Naive thymus-derived CD4-positive, alpha-beta T cell (primary cell): ENCODE results near the gene B9D1. TPM values are rescaled to one million over a fixed set of nuclear protein-coding genes. Genes with fewer than 3 reads are reported as not detected.
A peak's percentile ranks its signal among the peaks of the same experiment; 100 is the strongest.

Experiments
- ATAC-seq: fragments of 150-1000 bp; cut with Tn5 transposase; 2 replicates; pipeline ENCODE4 v1.10.0; 2021; ENCODE audit warnings: mild to moderate bottlenecking, moderate library complexity
- CTCF ChIA-PET: fragments of 350-600 bp; sonication (Branson Sonifier 250); formaldehyde crosslinking; loops from one replicate; lab custom pipeline; 2021; ENCODE audit warnings: antibody characterized with exemption; lab: Charles Lee
- POLR2A ChIA-PET: fragments of 350-600 bp; sonication (Branson Sonifier 250); formaldehyde crosslinking; loops from one replicate; lab custom pipeline; 2021; ENCODE audit warnings: antibody characterized with exemption, inconsistent platforms; lab: Charles Lee
- DNase-seq, 9 donors: peaks; one replicate each; pipeline versions ENCODE4 v3.0.0 to v3.0.0-alpha.2; 2020 to 2022; ENCODE audit warnings: mixed read lengths in 1 of 9
- H3K27ac ChIP-seq: one replicate; pipeline ENCODE4 v1.7.0; 2013; ENCODE audit warnings: mild to moderate bottlenecking, low read depth, low read length, moderate library complexity
- H3K27me3 ChIP-seq, 2 donors: one replicate each; pipeline ENCODE4 v1.7.0; 2013; ENCODE audit warnings: low read length in 2 of 2, mild to moderate bottlenecking in 2 of 2, moderate library complexity in 2 of 2; ENCODE audit not compliant: control insufficient read depth in 2 of 2, insufficient read depth in 2 of 2
- H3K36me3 ChIP-seq, 3 experiments: 1 replicate in 2 of 3; 2 replicates in 1 of 3; pipeline ENCODE4 v1.7.0; 2013; ENCODE audit warnings: low read length in 3 of 3, mild to moderate bottlenecking in 3 of 3, moderate library complexity in 1 of 3; ENCODE audit not compliant: insufficient read depth in 3 of 3, control insufficient read depth in 2 of 3
- H3K4me1 ChIP-seq, 2 donors: one replicate each; pipeline ENCODE4 v1.7.0; 2013; ENCODE audit warnings: low read length in 2 of 2, mild to moderate bottlenecking in 2 of 2, moderate library complexity in 1 of 2; ENCODE audit not compliant: control insufficient read depth in 2 of 2, insufficient read depth in 2 of 2
- H3K4me3 ChIP-seq: 2 replicates; pipeline ENCODE4 v1.7.0; 2013; ENCODE audit warnings: mild to moderate bottlenecking, low read length
- H3K9me3 ChIP-seq, 3 experiments: 1 replicate in 2 of 3; 2 replicates in 1 of 3; pipeline ENCODE4 v1.7.0; 2013; ENCODE audit warnings: low read length in 3 of 3; ENCODE audit not compliant: control insufficient read depth in 2 of 3
- H3K27ac Mint-ChIP-seq, 9 donors: one replicate each; pipeline ENCODE4 v1.8.0; 2020 to 2022; ENCODE audit warnings: mixed read lengths in 9 of 9, mild to moderate bottlenecking in 8 of 9, moderate library complexity in 5 of 9, inconsistent platforms in 2 of 9
- H3K27me3 Mint-ChIP-seq, 5 donors: one replicate each; pipeline ENCODE4 v1.8.0; 2021 to 2022; ENCODE audit warnings: mixed read lengths in 5 of 5, mild to moderate bottlenecking in 1 of 5
- H3K36me3 Mint-ChIP-seq, 5 donors: one replicate each; pipeline ENCODE4 v1.8.0; 2020 to 2022; ENCODE audit warnings: mixed read lengths in 5 of 5, mild to moderate bottlenecking in 3 of 5, inconsistent platforms in 1 of 5
- H3K4me1 Mint-ChIP-seq, 7 donors: one replicate each; pipeline ENCODE4 v1.8.0; 2020 to 2022; ENCODE audit warnings: mixed read lengths in 7 of 7, mild to moderate bottlenecking in 3 of 7, inconsistent platforms in 1 of 7
- H3K4me3 Mint-ChIP-seq, 10 donors: one replicate each; pipeline ENCODE4 v1.8.0; 2020 to 2022; ENCODE audit warnings: mild to moderate bottlenecking in 10 of 10, mixed read lengths in 10 of 10, moderate library complexity in 6 of 10, inconsistent platforms in 2 of 10
- H3K9me3 Mint-ChIP-seq, 11 donors: one replicate each; pipeline ENCODE4 v1.8.0; 2020 to 2022; ENCODE audit warnings: mixed read lengths in 11 of 11, mild to moderate bottlenecking in 4 of 11, inconsistent platforms in 1 of 11, moderate library complexity in 1 of 11
- intact Hi-C, 2 donors: fragments of 100-400 bp; cut with micrococcal nuclease; formaldehyde crosslinking; loops; one replicate each; pipeline ENCODE4 v1.15.1; 2023
- polyA plus RNA-seq, 2 donors: library from polyadenylated mRNA; unstranded; fragments of 300-500 nt; fragmentation: Illumina TruSeq; gene quantifications; one replicate each; pipeline ENCODE4 v1.2.3, GENCODE V29; 2021
- total RNA-seq, 6 experiments: library from RNA in 5 of 6; stranded (reverse) in 5 of 6; gene quantifications; 1 replicate in 5 of 6; 2 replicates in 1 of 6; pipeline ENCODE4 v1.2.3 and lab custom pipeline; 2021 to 2026

Gene B9D1
- total and polyA plus RNA-seq, 7 experiments from 2014 or later = 0.58 to 5.0 (median 2.1) TPM; not detected in 1

DNA sequence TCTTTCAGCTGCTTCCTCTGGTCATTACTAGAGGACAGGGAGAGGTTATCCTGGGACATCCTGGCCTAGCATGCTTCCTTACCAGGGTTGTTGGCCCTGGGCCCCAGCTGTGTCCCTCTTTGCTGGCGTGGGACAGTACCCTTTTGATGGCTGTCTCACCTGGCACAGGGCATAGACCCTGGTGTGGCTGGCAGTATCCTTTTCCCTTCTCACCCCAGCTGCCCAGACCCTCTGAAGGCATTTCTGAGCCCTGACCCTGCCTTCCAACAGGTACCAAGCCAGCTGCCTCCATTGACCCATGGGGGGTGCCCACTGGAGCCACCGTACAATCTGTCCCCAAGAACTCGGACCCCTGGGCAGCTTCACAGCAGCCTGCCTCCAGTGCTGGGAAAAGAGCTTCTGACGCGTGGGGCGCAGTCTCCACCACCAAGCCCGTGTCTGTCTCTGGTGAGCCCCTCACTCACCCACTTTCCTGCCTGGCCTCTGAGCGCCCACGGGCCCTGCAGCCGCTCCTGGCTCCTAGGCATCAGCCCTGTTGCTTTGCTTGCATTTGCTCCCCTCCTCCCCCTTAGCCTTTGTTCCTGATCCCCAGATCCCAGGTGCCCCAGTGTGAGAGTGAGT is 34.0 kb downstream of the B9D1 start:
- intact Hi-C loops = no loop called here
- no peak overlapping the region for H3K27ac ChIP-seq
- no peak for DNase-seq
- no peaks in the 10 kb centered on the region for H3K4me1 ChIP-seq
- POLR2A ChIA-PET = interaction anchor here (0.6 kb wide), 1 partner anchor 93 kb away, joined by 3 read pairs; no protein-coding TSS in a partner anchor
- Mint-ChIP-seq H3K9me3 (peaks cover 0 to 20% (median 7%) of the 10 kb centered on the region in 11 donors), H3K27ac (no peak overlapping the region), H3K4me3 (no peak overlapping the region), H3K27me3 (peaks cover 0 to 8% (median 5%) of the 10 kb centered on the region in 5 donors), H3K4me1 (peaks cover 0 to 5% (median 0%) of the 10 kb centered on the region in 7 donors), H3K36me3 (peaks cover 0 to 16% (median 3%) of the 10 kb centered on the region in 5 donors)
- no peak for ATAC-seq
- H3K9me3 ChIP-seq = no peaks in the 10 kb centered on the region
- H3K36me3 ChIP-seq = no peaks in the 10 kb centered on the region
- H3K4me3 ChIP-seq = no peak overlapping the region
- CTCF ChIA-PET = no interaction called here
- H3K27me3 ChIP-seq = no peaks in the 10 kb centered on the region

DNA sequence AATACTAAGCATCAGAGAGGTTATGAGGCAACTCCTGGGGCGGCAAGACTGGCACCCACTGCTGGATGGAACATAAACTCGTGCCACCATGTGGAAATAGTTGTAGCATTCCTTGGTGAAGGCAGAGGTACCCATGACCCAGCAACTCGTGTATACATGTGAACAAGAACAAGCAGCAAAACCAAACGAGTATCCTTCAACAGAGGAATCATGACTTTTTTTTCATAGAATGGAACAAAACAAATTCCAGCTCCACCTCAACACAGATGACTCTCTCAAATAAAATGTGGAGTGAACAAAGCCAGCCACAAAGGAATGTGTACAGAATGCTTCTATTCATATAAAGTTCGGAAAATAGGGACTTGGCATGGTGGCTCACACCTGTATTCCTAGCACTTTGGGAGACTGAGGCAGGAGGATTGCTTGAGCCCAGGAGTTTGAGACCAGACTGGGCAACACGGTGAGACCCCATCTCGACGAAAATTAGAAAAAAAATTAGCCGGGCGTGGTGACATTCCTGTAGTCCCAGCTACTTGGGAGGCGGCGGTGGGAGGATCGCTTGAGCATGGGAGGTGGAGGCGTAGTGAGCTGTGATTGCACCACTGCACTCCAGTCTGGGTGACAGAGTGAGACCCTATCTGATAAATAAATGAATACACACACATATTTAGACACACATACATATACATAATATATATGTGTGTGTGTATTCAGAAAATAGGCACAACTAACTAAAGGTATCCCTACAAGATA is 35.3 kb downstream of the B9D1 start:
- no peak for ATAC-seq

GRCh38 chr17:19325542-19325941 is 37.0 kb downstream of the B9D1 start:
- CTCF ChIA-PET = no interaction called here
- ATAC-seq (no peak), DNase-seq (no peak)
- no peaks in the 10 kb centered on the region for H3K4me1 Mint-ChIP-seq
- H3K9me3 Mint-ChIP-seq = peaks cover 0 to 20% (median 7%) of the 10 kb centered on the region in 11 donors
- H3K4me3 Mint-ChIP-seq = no peak overlapping the region
- Histone ChIP-seq H3K4me1 (no peaks in the 10 kb centered on the region), H3K4me3 (no peak overlapping the region), H3K9me3 (no peaks in the 10 kb centered on the region), H3K36me3 (no peaks in the 10 kb centered on the region), H3K27me3 (no peaks in the 10 kb centered on the region), H3K27ac (no peak overlapping the region)
- intact Hi-C loops = no loop called here
- H3K36me3 Mint-ChIP-seq = peaks cover 0 to 16% (median 0%) of the 10 kb centered on the region in 5 donors
- H3K27me3 Mint-ChIP-seq = peaks cover 0 to 15% (median 8%) of the 10 kb centered on the region in 5 donors
- POLR2A ChIA-PET = no interaction called here
- no peak overlapping the region for H3K27ac Mint-ChIP-seq

More for the DNA sequence above, 35.3 kb downstream of the B9D1 start:
- H3K4me3 ChIP-seq = no peak overlapping the region
- no peak for DNase-seq
- peaks cover 0 to 20% (median 7%) of the 10 kb centered on the region in 11 donors for H3K9me3 Mint-ChIP-seq
- CTCF ChIA-PET = no interaction called here
- no peaks in the 10 kb centered on the region for H3K36me3 ChIP-seq
- no peaks in the 10 kb centered on the region for H3K4me1 ChIP-seq
- H3K27ac ChIP-seq = no peak overlapping the region
- H3K4me1 Mint-ChIP-seq = no peaks in the 10 kb centered on the region
- no peak overlapping the region for H3K4me3 Mint-ChIP-seq
- H3K27me3 ChIP-seq = no peaks in the 10 kb centered on the region
- H3K27ac Mint-ChIP-seq = peak overlapping the region in 1 of 9 donors; percentile 2
- intact Hi-C loops = no loop called here
- no peaks in the 10 kb centered on the region for H3K9me3 ChIP-seq
- peaks cover 0 to 16% (median 3%) of the 10 kb centered on the region in 5 donors for H3K36me3 Mint-ChIP-seq
- POLR2A ChIA-PET = no interaction called here
- peaks cover 0 to 11% (median 5%) of the 10 kb centered on the region in 5 donors for H3K27me3 Mint-ChIP-seq

GRCh38 chr17:19322861-19323260 is 39.7 kb downstream of the B9D1 start:
- POLR2A ChIA-PET = no interaction called here
- DNase-seq = no peak
- Histone ChIP-seq H3K27ac (no peak overlapping the region), H3K36me3 (no peaks in the 10 kb centered on the region), H3K4me1 (no peaks in the 10 kb centered on the region), H3K9me3 (no peaks in the 10 kb centered on the region), H3K27me3 (no peaks in the 10 kb centered on the region), H3K4me3 (no peak overlapping the region)
- ATAC-seq = no peak
- Mint-ChIP-seq H3K36me3 (peaks cover 0 to 16% (median under 1%) of the 10 kb centered on the region in 5 donors), H3K27ac (no peak overlapping the region), H3K4me3 (no peak overlapping the region), H3K4me1 (no peaks in the 10 kb centered on the region), H3K27me3 (peaks cover 0 to 21% (median 11%) of the 10 kb centered on the region in 5 donors), H3K9me3 (peaks cover 0 to 20% (median 7%) of the 10 kb centered on the region in 11 donors)
- CTCF ChIA-PET = interaction anchor here (0.6 kb wide), 1 partner anchor 75 kb away, joined by 5 read pairs; no protein-coding TSS in a partner anchor
- intact Hi-C loops = no loop called here

DNA sequence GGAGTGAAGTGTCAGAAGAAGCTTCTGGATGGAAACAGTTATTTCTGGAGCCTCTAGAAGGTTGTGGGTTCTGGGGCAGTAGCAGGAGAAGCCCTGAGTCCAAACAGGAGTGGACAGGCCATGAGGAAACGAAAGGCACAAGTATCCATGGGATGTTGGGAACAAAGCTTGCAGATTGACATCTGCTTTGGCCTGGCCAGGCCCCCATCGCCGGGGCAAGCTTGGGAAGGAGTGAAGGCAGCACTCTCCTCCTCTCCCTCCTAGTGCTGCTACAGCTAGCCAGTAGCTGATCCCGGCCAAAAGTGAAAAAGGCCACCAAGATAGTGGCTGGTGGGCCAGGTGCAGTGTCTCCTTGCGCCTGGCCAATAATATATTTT is 40.4 kb downstream of the B9D1 start:
- H3K9me3 ChIP-seq = no peaks in the 10 kb centered on the region
- no peak overlapping the region for H3K27ac Mint-ChIP-seq
- ATAC-seq = no peak
- H3K36me3 ChIP-seq = no peaks in the 10 kb centered on the region
- peaks cover 0 to 20% (median 7%) of the 10 kb centered on the region in 11 donors for H3K9me3 Mint-ChIP-seq
- no peaks in the 10 kb centered on the region for H3K4me1 ChIP-seq
- ChIA-PET CTCF (no interaction called here), POLR2A (no interaction called here)
- no peak overlapping the region for H3K4me3 ChIP-seq
- DNase-seq = no peak
- intact Hi-C loops = no loop called here
- no peak overlapping the region for H3K4me3 Mint-ChIP-seq
- peaks cover 0 to 21% (median 13%) of the 10 kb centered on the region in 5 donors for H3K27me3 Mint-ChIP-seq
- H3K27me3 ChIP-seq = no peaks in the 10 kb centered on the region
- H3K36me3 Mint-ChIP-seq = peaks cover 0 to 16% (median 4%) of the 10 kb centered on the region in 5 donors
- no peak overlapping the region for H3K27ac ChIP-seq
- H3K4me1 Mint-ChIP-seq = no peaks in the 10 kb centered on the region

- ATAC-seq = no peak
- CTCF ChIA-PET = no interaction called here
- no peaks in the 10 kb centered on the region for H3K27me3 ChIP-seq
Measured at GRCh38 chr17:19321481-19322128, 40.9 kb downstream of the B9D1 start.

More at GRCh38 chr17:19321481-19322128, 40.9 kb downstream of the B9D1 start:
- no peak overlapping the region for H3K4me3 ChIP-seq
- H3K27me3 Mint-ChIP-seq = peaks cover 0 to 21% (median 13%) of the 10 kb centered on the region in 5 donors
- H3K4me1 Mint-ChIP-seq = no peaks in the 10 kb centered on the region
- DNase-seq = no peak
- H3K4me1 ChIP-seq = no peaks in the 10 kb centered on the region
- H3K36me3 Mint-ChIP-seq = peaks cover 0 to 16% (median 5%) of the 10 kb centered on the region in 5 donors
- H3K4me3 Mint-ChIP-seq = no peak overlapping the region
- H3K27ac ChIP-seq = no peak overlapping the region
- H3K9me3 Mint-ChIP-seq = peaks cover 0 to 20% (median 7%) of the 10 kb centered on the region in 11 donors
- intact Hi-C loops = no loop called here
- no peak overlapping the region for H3K27ac Mint-ChIP-seq
- no peaks in the 10 kb centered on the region for H3K36me3 ChIP-seq
- no peaks in the 10 kb centered on the region for H3K9me3 ChIP-seq
- POLR2A ChIA-PET = no interaction called here
